Measurements from ENCODE around the gene RAE1.

DNA sequence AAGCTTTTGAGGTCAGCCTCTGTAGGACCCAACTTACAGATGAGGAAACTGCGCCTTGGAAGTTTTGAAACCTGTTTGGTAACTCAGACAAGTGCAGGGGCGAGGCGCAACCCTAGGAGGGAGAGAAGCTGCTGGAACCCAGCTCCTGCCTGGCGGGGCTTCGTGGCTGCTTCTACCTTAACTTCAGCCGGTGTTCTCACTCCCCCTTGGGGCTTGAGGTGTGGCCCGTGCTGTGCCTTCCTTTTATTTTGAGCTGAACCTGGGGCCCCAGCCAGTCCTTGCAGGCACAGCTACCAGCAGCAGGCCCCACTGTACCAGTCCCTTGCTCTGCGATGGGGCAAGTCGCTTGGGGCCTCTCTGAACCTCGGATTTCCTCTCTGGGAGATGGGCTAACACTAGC is 52.2 kb downstream of the RAE1 start:
- TF ChIP-seq, protein P1, sequence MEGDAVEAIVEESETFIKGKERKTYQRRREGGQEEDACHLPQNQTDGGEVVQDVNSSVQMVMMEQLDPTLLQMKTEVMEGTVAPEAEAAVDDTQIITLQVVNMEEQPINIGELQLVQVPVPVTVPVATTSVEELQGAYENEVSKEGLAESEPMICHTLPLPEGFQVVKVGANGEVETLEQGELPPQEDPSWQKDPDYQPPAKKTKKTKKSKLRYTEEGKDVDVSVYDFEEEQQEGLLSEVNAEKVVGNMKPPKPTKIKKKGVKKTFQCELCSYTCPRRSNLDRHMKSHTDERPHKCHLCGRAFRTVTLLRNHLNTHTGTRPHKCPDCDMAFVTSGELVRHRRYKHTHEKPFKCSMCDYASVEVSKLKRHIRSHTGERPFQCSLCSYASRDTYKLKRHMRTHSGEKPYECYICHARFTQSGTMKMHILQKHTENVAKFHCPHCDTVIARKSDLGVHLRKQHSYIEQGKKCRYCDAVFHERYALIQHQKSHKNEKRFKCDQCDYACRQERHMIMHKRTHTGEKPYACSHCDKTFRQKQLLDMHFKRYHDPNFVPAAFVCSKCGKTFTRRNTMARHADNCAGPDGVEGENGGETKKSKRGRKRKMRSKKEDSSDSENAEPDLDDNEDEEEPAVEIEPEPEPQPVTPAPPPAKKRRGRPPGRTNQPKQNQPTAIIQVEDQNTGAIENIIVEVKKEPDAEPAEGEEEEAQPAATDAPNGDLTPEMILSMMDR (IDR thresholded peaks at IDR 0.05; ENCODE audit: poor library complexity), result no peak
- TF ChIP-seq EZH2 (IDR thresholded peaks at IDR 0.05; ENCODE audit: borderline replicate concordance), result no peak
